ENCODE measurements around the gene SRGAP2C.
A peak's percentile ranks its signal among the peaks of the same experiment; 100 is the strongest.
"Not testable (repeated sequence)": the region's sequence is repeated elsewhere in the genome, so short reads cannot be mapped to it uniquely, and the experiment has no call there.

SRGAP2C gene

GRCh38 chr1:121184290-121185127, at the start of gene SRGAP2C, which contains the start of gene FAM72B:
Gene SRGAP2C, plus strand, starts transcription at chr1:121184975. Its CDS starts 2,472 bp downstream, at chr1:121187447.
Gene FAM72B, minus strand, starts transcription at chr1:121184340. Its CDS starts 851 bp downstream, at chr1:121183489.
- peak; percentile 99 for DNase-seq (ENCODE audit: low spot score)

GRCh38 chr1:121140393-121140792, 44.4 kb upstream of the SRGAP2C start:
- not testable (repeated sequence) for DNase-seq (ENCODE audit: low spot score)

- not testable (repeated sequence) for DNase-seq (ENCODE audit: low spot score)
Measured at GRCh38 chr1:121148489-121149190, 36.1 kb upstream of the SRGAP2C start.

GRCh38 chr1:121151294-121151693, 33.5 kb upstream of the SRGAP2C start:
- not testable (repeated sequence) for DNase-seq (ENCODE audit: low spot score)

- not testable (repeated sequence) for DNase-seq (ENCODE audit: low spot score)
Measured at GRCh38 chr1:121152788-121153187, 32.0 kb upstream of the SRGAP2C start.

- DNase-seq (ENCODE audit: low spot score): not testable (repeated sequence)
Measured at GRCh38 chr1:121154811-121155210, 30.0 kb upstream of the SRGAP2C start.

GRCh38 chr1:121155671-121156358, 29.0 kb upstream of the SRGAP2C start:
- peak; percentile 1 for DNase-seq (ENCODE audit: low spot score)

- not testable (repeated sequence) for DNase-seq (ENCODE audit: low spot score)
Measured at GRCh38 chr1:121156958-121157603, 27.7 kb upstream of the SRGAP2C start.

- not testable (repeated sequence) for DNase-seq (ENCODE audit: low spot score)
Measured at GRCh38 chr1:121157609-121158008, 27.2 kb upstream of the SRGAP2C start.

GRCh38 chr1:121160118-121160517, 24.7 kb upstream of the SRGAP2C start:
- DNase-seq (ENCODE audit: low spot score): not testable (repeated sequence)

GRCh38 chr1:121161199-121161901, 23.4 kb upstream of the SRGAP2C start:
- DNase-seq (ENCODE audit: low spot score): not testable (repeated sequence)

GRCh38 chr1:121163850-121164757, 20.7 kb upstream of the SRGAP2C start:
- DNase-seq (ENCODE audit: low spot score): not testable (repeated sequence)

- not testable (repeated sequence) for DNase-seq (ENCODE audit: low spot score)
Measured at GRCh38 chr1:121165296-121165695, 19.5 kb upstream of the SRGAP2C start.

- not testable (repeated sequence) for DNase-seq (ENCODE audit: low spot score)
Measured at GRCh38 chr1:121167225-121167738, 17.5 kb upstream of the SRGAP2C start.

GRCh38 chr1:121168152-121168668, 16.6 kb upstream of the SRGAP2C start:
- DNase-seq (ENCODE audit: low spot score): not testable (repeated sequence)

GRCh38 chr1:121176649-121177048, 8.1 kb upstream of the SRGAP2C start:
- DNase-seq (ENCODE audit: low spot score): not testable (repeated sequence)

- not testable (repeated sequence) for DNase-seq (ENCODE audit: low spot score)
Measured at GRCh38 chr1:121178197-121178596, 6.6 kb upstream of the SRGAP2C start.

GRCh38 chr1:121183867-121184266, 908 bp upstream of the SRGAP2C start:
- DNase-seq (ENCODE audit: low spot score): not testable (repeated sequence)

- DNase-seq (ENCODE audit: low spot score): not testable (repeated sequence)
Measured at GRCh38 chr1:121185140-121185708, 449 bp downstream of the SRGAP2C start.
